ENCODE data around the gene FASTKD3.

GRCh38 chr5:7902666-7903625 is 34.1 kb upstream of the FASTKD3 start:
- TF ChIP-seq, protein P1, sequence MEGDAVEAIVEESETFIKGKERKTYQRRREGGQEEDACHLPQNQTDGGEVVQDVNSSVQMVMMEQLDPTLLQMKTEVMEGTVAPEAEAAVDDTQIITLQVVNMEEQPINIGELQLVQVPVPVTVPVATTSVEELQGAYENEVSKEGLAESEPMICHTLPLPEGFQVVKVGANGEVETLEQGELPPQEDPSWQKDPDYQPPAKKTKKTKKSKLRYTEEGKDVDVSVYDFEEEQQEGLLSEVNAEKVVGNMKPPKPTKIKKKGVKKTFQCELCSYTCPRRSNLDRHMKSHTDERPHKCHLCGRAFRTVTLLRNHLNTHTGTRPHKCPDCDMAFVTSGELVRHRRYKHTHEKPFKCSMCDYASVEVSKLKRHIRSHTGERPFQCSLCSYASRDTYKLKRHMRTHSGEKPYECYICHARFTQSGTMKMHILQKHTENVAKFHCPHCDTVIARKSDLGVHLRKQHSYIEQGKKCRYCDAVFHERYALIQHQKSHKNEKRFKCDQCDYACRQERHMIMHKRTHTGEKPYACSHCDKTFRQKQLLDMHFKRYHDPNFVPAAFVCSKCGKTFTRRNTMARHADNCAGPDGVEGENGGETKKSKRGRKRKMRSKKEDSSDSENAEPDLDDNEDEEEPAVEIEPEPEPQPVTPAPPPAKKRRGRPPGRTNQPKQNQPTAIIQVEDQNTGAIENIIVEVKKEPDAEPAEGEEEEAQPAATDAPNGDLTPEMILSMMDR (IDR thresholded peaks at IDR 0.05; ENCODE audit: extremely low read depth in 1 of 2, insufficient read depth in 1 of 2, low read depth in 1 of 2, low read length in 2 of 2): no peak
- TF ChIP-seq POLR2A (IDR thresholded peaks at IDR 0.05; ENCODE audit: low read depth, low read length) (no peak), EZH2 (IDR thresholded peaks at IDR 0.05; ENCODE audit: borderline replicate concordance, low read depth, low read length, severe bottlenecking) (no peak), JUN (IDR thresholded peaks at IDR 0.05; ENCODE audit: borderline replicate concordance, insufficient read depth, insufficient read length, low read depth) (no peak)
